ENCODE measurements around the gene KIF21A.

Gene KIF21A, protein sequence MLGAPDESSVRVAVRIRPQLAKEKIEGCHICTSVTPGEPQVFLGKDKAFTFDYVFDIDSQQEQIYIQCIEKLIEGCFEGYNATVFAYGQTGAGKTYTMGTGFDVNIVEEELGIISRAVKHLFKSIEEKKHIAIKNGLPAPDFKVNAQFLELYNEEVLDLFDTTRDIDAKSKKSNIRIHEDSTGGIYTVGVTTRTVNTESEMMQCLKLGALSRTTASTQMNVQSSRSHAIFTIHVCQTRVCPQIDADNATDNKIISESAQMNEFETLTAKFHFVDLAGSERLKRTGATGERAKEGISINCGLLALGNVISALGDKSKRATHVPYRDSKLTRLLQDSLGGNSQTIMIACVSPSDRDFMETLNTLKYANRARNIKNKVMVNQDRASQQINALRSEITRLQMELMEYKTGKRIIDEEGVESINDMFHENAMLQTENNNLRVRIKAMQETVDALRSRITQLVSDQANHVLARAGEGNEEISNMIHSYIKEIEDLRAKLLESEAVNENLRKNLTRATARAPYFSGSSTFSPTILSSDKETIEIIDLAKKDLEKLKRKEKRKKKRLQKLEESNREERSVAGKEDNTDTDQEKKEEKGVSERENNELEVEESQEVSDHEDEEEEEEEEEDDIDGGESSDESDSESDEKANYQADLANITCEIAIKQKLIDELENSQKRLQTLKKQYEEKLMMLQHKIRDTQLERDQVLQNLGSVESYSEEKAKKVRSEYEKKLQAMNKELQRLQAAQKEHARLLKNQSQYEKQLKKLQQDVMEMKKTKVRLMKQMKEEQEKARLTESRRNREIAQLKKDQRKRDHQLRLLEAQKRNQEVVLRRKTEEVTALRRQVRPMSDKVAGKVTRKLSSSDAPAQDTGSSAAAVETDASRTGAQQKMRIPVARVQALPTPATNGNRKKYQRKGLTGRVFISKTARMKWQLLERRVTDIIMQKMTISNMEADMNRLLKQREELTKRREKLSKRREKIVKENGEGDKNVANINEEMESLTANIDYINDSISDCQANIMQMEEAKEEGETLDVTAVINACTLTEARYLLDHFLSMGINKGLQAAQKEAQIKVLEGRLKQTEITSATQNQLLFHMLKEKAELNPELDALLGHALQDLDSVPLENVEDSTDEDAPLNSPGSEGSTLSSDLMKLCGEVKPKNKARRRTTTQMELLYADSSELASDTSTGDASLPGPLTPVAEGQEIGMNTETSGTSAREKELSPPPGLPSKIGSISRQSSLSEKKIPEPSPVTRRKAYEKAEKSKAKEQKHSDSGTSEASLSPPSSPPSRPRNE (N-terminal part only)

GRCh38 chr12:39443081-39443928 lies at the start of gene KIF21A:
Gene KIF21A (minus strand): TSS chr12:39443120. CDS start chr12:39442970, 150 bp downstream.
- in situ Hi-C loops (cut with HindIII; ENCODE audit: low sequenced_read_pairs) = no loop called here
- TF ChIP-seq CTCF (IDR thresholded peaks at IDR 0.05; ENCODE audit: low read depth, low read length) = peak; percentile 31
- peak; percentile 93 for DNase-seq (ENCODE audit: low read depth, low spot score)
- H3K4me3 ChIP-seq (ENCODE audit: low read depth, low read length) = peak within 1 kb of the TSS; percentile 64

GRCh38 chr12:39490500-39491282 lies 47.8 kb upstream of the KIF21A start:
- in situ Hi-C loops (cut with HindIII; ENCODE audit: low sequenced_read_pairs) = no loop called here
- no peak for TF ChIP-seq CTCF (IDR thresholded peaks at IDR 0.05; ENCODE audit: low read depth, low read length)
- peak; percentile 66 for DNase-seq (ENCODE audit: low read depth, low spot score)
- H3K4me3 ChIP-seq (ENCODE audit: low read depth, low read length) = no peak overlapping the region

- no peak overlapping the region for H3K4me3 ChIP-seq (ENCODE audit: low read depth, low read length)
- in situ Hi-C loops (cut with HindIII; ENCODE audit: low sequenced_read_pairs) = no loop called here
- no peak for TF ChIP-seq CTCF (IDR thresholded peaks at IDR 0.05; ENCODE audit: low read depth, low read length)
- no peak for DNase-seq (ENCODE audit: low read depth, low spot score)
Measured at GRCh38 chr12:39483597-39483996, 40.7 kb upstream of the KIF21A start.

DNA sequence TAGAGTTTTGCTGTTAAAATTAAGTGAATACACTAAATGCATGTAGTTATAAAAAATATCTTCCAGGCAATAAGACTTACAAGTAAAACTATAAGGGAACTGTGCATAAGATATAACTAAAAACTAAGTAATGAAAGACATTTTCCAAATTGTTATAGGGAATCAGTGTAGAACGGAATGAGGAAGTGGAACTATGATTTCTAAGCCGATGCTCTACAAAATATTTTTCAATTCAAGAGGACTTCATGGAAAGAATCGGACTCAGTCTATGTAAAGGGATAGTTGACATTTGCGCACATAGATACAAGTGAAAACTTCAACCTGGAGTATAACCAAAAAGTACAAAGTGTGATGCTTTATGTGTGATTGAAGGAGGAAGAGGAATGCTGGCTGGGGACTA lies 40.1 kb upstream of the KIF21A start:
- no peak overlapping the region for H3K4me3 ChIP-seq (ENCODE audit: low read depth, low read length)
- no peak for TF ChIP-seq CTCF (IDR thresholded peaks at IDR 0.05; ENCODE audit: low read depth, low read length)
- no peak for DNase-seq (ENCODE audit: low read depth, low spot score)
- in situ Hi-C loops (cut with HindIII; ENCODE audit: low sequenced_read_pairs) = no loop called here

- TF ChIP-seq CTCF (IDR thresholded peaks at IDR 0.05; ENCODE audit: low read depth, low read length) = no peak
- in situ Hi-C loops (cut with HindIII; ENCODE audit: low sequenced_read_pairs) = no loop called here
- DNase-seq (ENCODE audit: low read depth, low spot score) = no peak
- no peak overlapping the region for H3K4me3 ChIP-seq (ENCODE audit: low read depth, low read length)
Measured at GRCh38 chr12:39476894-39477293, 34.0 kb upstream of the KIF21A start.
